ENCODE results near the gene TMEM245.

Gene TMEM245

GRCh38 chr9:109164042-109164441 lies 44.3 kb upstream of the TMEM245 start:
- Histone ChIP-seq H3K18ac (ENCODE audit: low read length) (no peak overlapping the region), H3K56ac (ENCODE audit: low read length) (no peak overlapping the region), H3K36me3 (ENCODE audit: control insufficient read depth, insufficient read depth, low read length) (no peaks in the 10 kb centered on the region), H4K8ac (ENCODE audit: low read depth, low read length) (no peak overlapping the region), H3K9ac (ENCODE audit: low read length) (no peak overlapping the region), H3K23ac (ENCODE audit: low read length) (no peak overlapping the region), H4K5ac (ENCODE audit: low read length) (no peak overlapping the region), H3K4me1 (ENCODE audit: control insufficient read depth, low read depth, low read length) (no peaks in the 10 kb centered on the region), H3K79me2 (ENCODE audit: control insufficient read depth, insufficient read depth, low read length) (no peaks in the 10 kb centered on the region), H3K4ac (ENCODE audit: low read depth, low read length) (no peak overlapping the region), H3K4me2 (ENCODE audit: low read length) (no peak overlapping the region), H2BK5ac (ENCODE audit: low read length) (no peak overlapping the region), H2AK5ac (ENCODE audit: low read length) (no peak overlapping the region), H2BK120ac (ENCODE audit: low read depth, low read length) (no peak overlapping the region), H3K27ac (ENCODE audit: low read depth, low read length) (no peak overlapping the region), H3K79me1 (ENCODE audit: low read length) (no peaks in the 10 kb centered on the region), H3K4me3 (ENCODE audit: low read length) (no peak overlapping the region), H3K27me3 (ENCODE audit: insufficient read depth, low read length, poor library complexity) (peaks cover 8% of the 10 kb centered on the region), H2BK15ac (replicated peaks; ENCODE audit: low read depth) (no peak overlapping the region)
- no CpG with 5 or more reads among the region's 5 CpGs for WGBS (ENCODE audit: extremely low coverage, insufficient coverage, low lambda C conversion rate)
- DNase-seq = no peak

GRCh38 chr9:109163194-109163593 lies 43.4 kb upstream of the TMEM245 start:
- Histone ChIP-seq H3K79me2 (ENCODE audit: control insufficient read depth, insufficient read depth, low read length) (no peaks in the 10 kb centered on the region), H4K5ac (ENCODE audit: low read length) (no peak overlapping the region), H3K9ac (ENCODE audit: low read length) (no peak overlapping the region), H3K27me3 (ENCODE audit: insufficient read depth, low read length, poor library complexity) (peaks cover 8% of the 10 kb centered on the region), H3K27ac (ENCODE audit: low read depth, low read length) (no peak overlapping the region), H3K4ac (ENCODE audit: low read depth, low read length) (no peak overlapping the region), H3K18ac (ENCODE audit: low read length) (no peak overlapping the region), H2AK5ac (ENCODE audit: low read length) (no peak overlapping the region), H3K36me3 (ENCODE audit: control insufficient read depth, insufficient read depth, low read length) (no peaks in the 10 kb centered on the region), H3K4me1 (ENCODE audit: control insufficient read depth, low read depth, low read length) (no peaks in the 10 kb centered on the region), H3K23ac (ENCODE audit: low read length) (no peak overlapping the region), H3K79me1 (ENCODE audit: low read length) (no peaks in the 10 kb centered on the region), H4K8ac (ENCODE audit: low read depth, low read length) (no peak overlapping the region), H2BK5ac (ENCODE audit: low read length) (no peak overlapping the region), H2BK15ac (replicated peaks; ENCODE audit: low read depth) (no peak overlapping the region), H3K4me3 (ENCODE audit: low read length) (no peak overlapping the region), H3K56ac (ENCODE audit: low read length) (no peak overlapping the region), H2BK120ac (ENCODE audit: low read depth, low read length) (no peak overlapping the region), H3K4me2 (ENCODE audit: low read length) (no peak overlapping the region)
- DNase-seq = no peak
- WGBS (ENCODE audit: extremely low coverage, insufficient coverage, low lambda C conversion rate) = no CpG with 5 or more reads among the region's 1 CpG

- Histone ChIP-seq H3K27ac (ENCODE audit: low read depth, low read length) (no peak overlapping the region), H4K5ac (ENCODE audit: low read length) (no peak overlapping the region), H3K4me3 (ENCODE audit: low read length) (no peak overlapping the region), H2BK15ac (replicated peaks; ENCODE audit: low read depth) (no peak overlapping the region), H4K8ac (ENCODE audit: low read depth, low read length) (no peak overlapping the region), H2BK120ac (ENCODE audit: low read depth, low read length) (no peak overlapping the region), H3K4me2 (ENCODE audit: low read length) (no peak overlapping the region), H3K4me1 (ENCODE audit: control insufficient read depth, low read depth, low read length) (no peaks in the 10 kb centered on the region), H3K79me2 (ENCODE audit: control insufficient read depth, insufficient read depth, low read length) (no peaks in the 10 kb centered on the region), H3K23ac (ENCODE audit: low read length) (no peak overlapping the region), H2AK5ac (ENCODE audit: low read length) (no peak overlapping the region), H3K36me3 (ENCODE audit: control insufficient read depth, insufficient read depth, low read length) (no peaks in the 10 kb centered on the region), H2BK5ac (ENCODE audit: low read length) (no peak overlapping the region), H3K56ac (ENCODE audit: low read length) (no peak overlapping the region), H3K79me1 (ENCODE audit: low read length) (no peaks in the 10 kb centered on the region), H3K9ac (ENCODE audit: low read length) (no peak overlapping the region), H3K27me3 (ENCODE audit: insufficient read depth, low read length, poor library complexity) (peaks cover 6% of the 10 kb centered on the region), H3K18ac (ENCODE audit: low read length) (no peak overlapping the region), H3K4ac (ENCODE audit: low read depth, low read length) (no peak overlapping the region)
- DNase-seq = no peak
- no CpG with 5 or more reads among the region's 3 CpGs for WGBS (ENCODE audit: extremely low coverage, insufficient coverage, low lambda C conversion rate)
These were observed 42.9 kb upstream of the TMEM245 start for GRCh38 chr9:109162677-109163076.

- Histone ChIP-seq H4K5ac (ENCODE audit: low read length) (no peak overlapping the region), H2BK5ac (ENCODE audit: low read length) (no peak overlapping the region), H2BK120ac (ENCODE audit: low read depth, low read length) (no peak overlapping the region), H3K4me1 (ENCODE audit: control insufficient read depth, low read depth, low read length) (no peaks in the 10 kb centered on the region), H3K56ac (ENCODE audit: low read length) (no peak overlapping the region), H2AK5ac (ENCODE audit: low read length) (no peak overlapping the region), H3K9ac (ENCODE audit: low read length) (no peak overlapping the region), H3K27ac (ENCODE audit: low read depth, low read length) (no peak overlapping the region), H3K4me3 (ENCODE audit: low read length) (no peak overlapping the region), H2BK15ac (replicated peaks; ENCODE audit: low read depth) (no peak overlapping the region), H3K4me2 (ENCODE audit: low read length) (no peak overlapping the region), H3K27me3 (ENCODE audit: insufficient read depth, low read length, poor library complexity) (peaks cover 5% of the 10 kb centered on the region), H3K79me2 (ENCODE audit: control insufficient read depth, insufficient read depth, low read length) (no peaks in the 10 kb centered on the region), H3K79me1 (ENCODE audit: low read length) (no peaks in the 10 kb centered on the region), H4K8ac (ENCODE audit: low read depth, low read length) (no peak overlapping the region), H3K4ac (ENCODE audit: low read depth, low read length) (no peak overlapping the region), H3K23ac (ENCODE audit: low read length) (peak overlapping the region; percentile 9), H3K36me3 (ENCODE audit: control insufficient read depth, insufficient read depth, low read length) (no peaks in the 10 kb centered on the region), H3K18ac (ENCODE audit: low read length) (no peak overlapping the region)
- no CpG with 5 or more reads among the region's 3 CpGs for WGBS (ENCODE audit: extremely low coverage, insufficient coverage, low lambda C conversion rate)
- no peak for DNase-seq
These were observed 41.7 kb upstream of the TMEM245 start for GRCh38 chr9:109161471-109161870.

- no peak overlapping the region for H3K4me2 ChIP-seq (ENCODE audit: low read length)
- no peak overlapping the region for H2BK120ac ChIP-seq (ENCODE audit: low read depth, low read length)
- no peak overlapping the region for H3K18ac ChIP-seq (ENCODE audit: low read length)
These were observed 39.8 kb upstream of the TMEM245 start for GRCh38 chr9:109159583-109159982.

GRCh38 chr9:109158651-109159050 lies 38.9 kb upstream of the TMEM245 start:
- Histone ChIP-seq H3K27me3 (ENCODE audit: insufficient read depth, low read length, poor library complexity) (no peaks in the 10 kb centered on the region), H3K9ac (ENCODE audit: low read length) (no peak overlapping the region), H3K36me3 (ENCODE audit: control insufficient read depth, insufficient read depth, low read length) (no peaks in the 10 kb centered on the region), H4K8ac (ENCODE audit: low read depth, low read length) (no peak overlapping the region), H3K4me1 (ENCODE audit: control insufficient read depth, low read depth, low read length) (no peaks in the 10 kb centered on the region), H3K56ac (ENCODE audit: low read length) (no peak overlapping the region), H3K4ac (ENCODE audit: low read depth, low read length) (no peak overlapping the region), H2BK120ac (ENCODE audit: low read depth, low read length) (no peak overlapping the region), H3K27ac (ENCODE audit: low read depth, low read length) (no peak overlapping the region), H2AK5ac (ENCODE audit: low read length) (no peak overlapping the region), H3K4me3 (ENCODE audit: low read length) (no peak overlapping the region), H3K18ac (ENCODE audit: low read length) (no peak overlapping the region), H3K4me2 (ENCODE audit: low read length) (no peak overlapping the region), H3K79me2 (ENCODE audit: control insufficient read depth, insufficient read depth, low read length) (no peaks in the 10 kb centered on the region), H4K5ac (ENCODE audit: low read length) (no peak overlapping the region), H2BK5ac (ENCODE audit: low read length) (no peak overlapping the region), H3K23ac (ENCODE audit: low read length) (no peak overlapping the region), H2BK15ac (replicated peaks; ENCODE audit: low read depth) (no peak overlapping the region), H3K79me1 (ENCODE audit: low read length) (no peaks in the 10 kb centered on the region)
- DNase-seq = no peak

More at GRCh38 chr9:109159583-109159982, 39.8 kb upstream of the TMEM245 start:
- H3K27ac ChIP-seq (ENCODE audit: low read depth, low read length) = no peak overlapping the region
- H3K23ac ChIP-seq (ENCODE audit: low read length) = no peak overlapping the region
- no peak for DNase-seq
- no peaks in the 10 kb centered on the region for H3K27me3 ChIP-seq (ENCODE audit: insufficient read depth, low read length, poor library complexity)
- WGBS (ENCODE audit: extremely low coverage, insufficient coverage, low lambda C conversion rate) = no CpG with 5 or more reads among the region's 4 CpGs
- no peaks in the 10 kb centered on the region for H3K79me2 ChIP-seq (ENCODE audit: control insufficient read depth, insufficient read depth, low read length)
- no peak overlapping the region for H4K8ac ChIP-seq (ENCODE audit: low read depth, low read length)
- no peak overlapping the region for H3K56ac ChIP-seq (ENCODE audit: low read length)
- H3K79me1 ChIP-seq (ENCODE audit: low read length) = no peaks in the 10 kb centered on the region
- no peak overlapping the region for H4K5ac ChIP-seq (ENCODE audit: low read length)
- no peak overlapping the region for H2BK5ac ChIP-seq (ENCODE audit: low read length)
- no peak overlapping the region for H3K4me3 ChIP-seq (ENCODE audit: low read length)
- H3K4me1 ChIP-seq (ENCODE audit: control insufficient read depth, low read depth, low read length) = no peaks in the 10 kb centered on the region
- H3K36me3 ChIP-seq (ENCODE audit: control insufficient read depth, insufficient read depth, low read length) = no peaks in the 10 kb centered on the region
- no peak overlapping the region for H3K9ac ChIP-seq (ENCODE audit: low read length)
- H2BK15ac ChIP-seq (replicated peaks; ENCODE audit: low read depth) = no peak overlapping the region
- no peak overlapping the region for H2AK5ac ChIP-seq (ENCODE audit: low read length)
- no peak overlapping the region for H3K4ac ChIP-seq (ENCODE audit: low read depth, low read length)

All from mesendoderm (in vitro differentiated cells).